Activated CD8-positive, alpha-beta memory T cell treated with anti-CD3 and anti-CD28 coated beads, Interleukin-2, amount 50 U/mL, for 48 hours (primary cell): ENCODE results near the gene MTARC2.

Source experiments
- DNase-seq: peaks from one replicate; pipeline ENCODE4 v3.0.0-alpha.2; 2020

MTARC2 gene

GRCh38 chr1:220804202-220804586 is 56.1 kb downstream of the MTARC2 start:
- no peak for DNase-seq

GRCh38 chr1:220806408-220806807 is 58.3 kb downstream of the MTARC2 start:
- no peak for DNase-seq

DNA sequence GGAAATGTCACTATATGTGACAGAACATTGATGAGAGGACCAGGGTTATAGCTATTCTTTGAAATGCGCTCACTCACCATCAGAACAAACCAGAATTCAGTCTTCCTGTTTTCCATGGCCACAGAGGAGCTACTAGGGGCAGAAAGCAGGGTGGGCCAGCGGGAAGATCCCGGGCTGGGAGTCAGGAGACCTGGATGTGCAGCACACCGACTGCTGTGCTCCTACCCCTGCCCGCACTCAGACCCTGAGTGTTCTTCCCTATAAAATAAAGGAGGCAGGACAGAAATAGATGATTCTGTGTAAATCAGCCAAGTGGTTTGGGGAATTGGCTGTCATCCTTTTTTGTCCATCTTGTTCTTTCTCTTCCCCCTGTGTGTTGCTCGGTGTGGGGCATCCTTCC is 59.6 kb downstream of the MTARC2 start:
- DNase-seq: no peak

DNA sequence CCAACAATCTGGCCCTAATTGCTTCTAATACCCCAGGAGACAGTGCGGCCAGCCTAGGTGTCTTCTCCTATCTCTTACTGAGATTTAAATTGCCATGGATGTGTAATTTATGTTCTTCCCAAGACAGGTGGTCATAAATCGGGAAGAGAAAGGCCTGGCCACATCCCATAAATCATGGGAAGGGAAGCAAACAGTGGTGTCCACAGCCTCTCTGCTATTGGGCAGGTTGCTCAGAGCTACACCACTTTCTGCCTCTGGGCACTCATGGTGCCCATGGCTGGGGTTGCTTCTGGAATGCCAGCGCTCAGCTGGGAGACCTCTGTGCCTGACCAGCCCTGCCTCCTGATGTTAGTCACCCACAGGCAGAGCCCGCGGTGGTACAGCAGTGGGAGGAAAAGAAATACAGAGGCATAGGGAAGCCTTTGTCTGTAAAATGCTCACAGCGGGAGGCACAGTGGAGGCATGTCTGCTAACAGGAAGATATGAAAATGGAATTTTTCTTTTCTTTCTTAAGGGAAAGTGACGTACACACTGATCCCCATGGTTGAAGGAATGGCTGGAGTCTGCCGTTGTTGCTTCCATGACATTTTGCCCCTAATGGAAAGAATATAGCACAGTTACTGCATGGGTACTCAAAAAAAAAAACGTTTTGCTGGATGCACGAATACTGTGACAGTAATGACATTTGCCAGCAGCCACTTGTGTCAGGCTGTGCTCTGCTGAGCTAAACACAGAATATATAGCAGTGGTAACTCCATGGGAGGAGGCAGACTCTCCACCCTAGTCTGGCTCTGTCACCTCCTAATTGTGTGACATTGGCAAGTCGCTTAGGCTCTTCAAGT is 60.4 kb downstream of the MTARC2 start:
- DNase-seq: no peak

DNA sequence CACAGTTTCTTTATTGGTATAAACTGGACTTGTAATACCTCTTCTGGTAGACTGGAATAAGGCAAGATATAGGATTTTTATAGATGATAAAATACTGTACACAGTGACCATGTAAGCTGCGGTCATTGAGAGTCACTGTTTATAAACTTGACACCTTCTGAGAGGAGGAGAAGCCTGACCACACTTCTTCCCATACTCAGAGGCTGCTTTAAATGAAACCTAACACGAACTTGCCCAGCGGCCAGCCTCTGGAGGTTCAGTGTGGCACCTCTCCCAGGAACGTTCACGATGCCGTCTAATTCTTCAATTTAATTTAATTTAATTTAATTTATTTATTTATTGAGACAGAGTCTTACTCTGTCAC is 61.0 kb downstream of the MTARC2 start:
- DNase-seq: no peak

GRCh38 chr1:220809704-220810103 is 61.6 kb downstream of the MTARC2 start:
- DNase-seq: no peak

GRCh38 chr1:220810179-220810653 is 62.1 kb downstream of the MTARC2 start:
- peak; percentile 80 for DNase-seq

- DNase-seq: no peak
Measured at GRCh38 chr1:220810963-220811362, 62.8 kb downstream of the MTARC2 start.

DNA sequence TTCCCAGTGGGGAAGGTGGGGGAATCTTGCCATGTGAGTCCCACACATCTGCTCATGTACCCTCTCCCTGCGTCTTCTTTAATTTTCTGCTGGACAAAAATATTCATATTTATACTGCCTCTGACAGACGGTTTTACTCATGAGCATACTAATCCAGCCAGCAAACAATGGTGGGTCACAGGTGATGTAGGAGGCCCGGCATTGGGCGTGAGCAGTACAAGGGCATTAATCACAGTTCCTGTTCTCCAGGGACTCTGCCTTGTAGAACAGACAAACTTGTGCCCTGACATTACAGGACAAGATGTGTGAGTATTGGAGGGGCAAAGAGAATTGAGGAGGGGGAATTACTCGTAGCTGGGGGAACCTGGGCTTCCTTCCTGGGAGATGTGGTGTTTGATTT is 63.6 kb downstream of the MTARC2 start:
- DNase-seq: no peak

GRCh38 chr1:220812308-220812707 is 64.2 kb downstream of the MTARC2 start:
- no peak for DNase-seq

DNA sequence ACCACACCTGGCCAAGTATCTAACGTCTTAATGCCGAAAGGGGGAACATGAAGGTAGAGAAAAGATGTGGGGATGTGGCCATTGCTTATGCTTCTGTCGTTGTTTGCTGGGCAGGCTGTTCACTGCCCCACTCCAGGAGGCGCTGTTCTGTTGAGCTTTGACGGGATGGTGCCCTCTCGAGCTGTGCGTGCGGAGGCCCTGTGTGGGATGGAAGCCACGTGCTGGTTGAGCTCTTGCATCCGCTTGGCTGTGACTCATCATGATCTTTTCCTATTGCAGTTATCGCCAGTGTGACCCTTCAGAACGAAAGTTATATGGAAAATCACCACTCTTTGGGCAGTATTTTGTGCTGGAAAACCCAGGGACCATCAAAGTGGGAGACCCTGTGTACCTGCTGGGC is 64.9 kb downstream of the MTARC2 start:
- DNase-seq: no peak

DNA sequence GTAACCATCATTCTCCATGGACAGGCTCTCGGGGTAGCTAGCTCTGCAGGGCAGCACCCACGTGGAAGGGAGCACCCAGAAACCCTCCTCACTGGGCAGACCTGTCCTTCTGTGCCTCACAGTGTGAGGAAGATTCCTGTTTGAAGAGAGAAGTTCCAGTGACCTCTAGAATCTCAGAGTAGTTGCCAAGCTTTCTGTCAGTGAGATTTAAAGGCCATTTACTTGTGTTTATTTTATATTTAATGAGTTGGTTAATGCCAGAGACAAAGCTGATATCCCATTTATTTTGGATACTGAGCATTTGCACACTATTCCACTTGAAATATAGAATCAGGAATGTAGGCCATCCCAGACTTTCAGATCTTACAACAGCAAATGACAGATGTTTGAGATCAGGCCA is 67.3 kb downstream of the MTARC2 start:
- DNase-seq: no peak

DNA sequence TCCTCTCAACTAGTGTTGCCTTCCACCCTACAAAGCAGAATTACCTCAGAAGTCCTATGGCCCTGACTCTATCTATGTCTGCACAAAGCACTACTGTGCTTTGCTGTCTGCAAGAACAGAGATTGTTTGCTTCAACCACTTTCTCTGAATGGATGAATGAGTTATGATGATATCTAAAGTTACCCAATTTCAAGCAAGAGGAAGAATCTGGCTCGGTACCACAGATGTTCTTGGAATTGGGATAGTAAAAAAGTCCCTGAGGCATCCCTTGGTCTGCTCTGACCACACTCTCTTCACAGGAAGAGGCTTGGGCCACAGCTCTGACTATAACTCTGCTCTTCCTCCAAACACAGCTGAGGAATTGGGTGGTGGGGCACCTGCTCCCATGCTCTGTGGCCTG is 69.8 kb downstream of the MTARC2 start:
- no peak for DNase-seq

GRCh38 chr1:220818421-220819173 is 70.5 kb downstream of the MTARC2 start:
- DNase-seq: no peak

- DNase-seq: no peak
Measured at GRCh38 chr1:220819467-220820026, 71.4 kb downstream of the MTARC2 start.

- no peak for DNase-seq
Measured at GRCh38 chr1:220824031-220824989, 76.2 kb downstream of the MTARC2 start.

- DNase-seq: no peak
Measured at GRCh38 chr1:220825819-220826551, 77.9 kb downstream of the MTARC2 start.

- DNase-seq: no peak
Measured at GRCh38 chr1:220826729-220827128, 78.6 kb downstream of the MTARC2 start.

DNA sequence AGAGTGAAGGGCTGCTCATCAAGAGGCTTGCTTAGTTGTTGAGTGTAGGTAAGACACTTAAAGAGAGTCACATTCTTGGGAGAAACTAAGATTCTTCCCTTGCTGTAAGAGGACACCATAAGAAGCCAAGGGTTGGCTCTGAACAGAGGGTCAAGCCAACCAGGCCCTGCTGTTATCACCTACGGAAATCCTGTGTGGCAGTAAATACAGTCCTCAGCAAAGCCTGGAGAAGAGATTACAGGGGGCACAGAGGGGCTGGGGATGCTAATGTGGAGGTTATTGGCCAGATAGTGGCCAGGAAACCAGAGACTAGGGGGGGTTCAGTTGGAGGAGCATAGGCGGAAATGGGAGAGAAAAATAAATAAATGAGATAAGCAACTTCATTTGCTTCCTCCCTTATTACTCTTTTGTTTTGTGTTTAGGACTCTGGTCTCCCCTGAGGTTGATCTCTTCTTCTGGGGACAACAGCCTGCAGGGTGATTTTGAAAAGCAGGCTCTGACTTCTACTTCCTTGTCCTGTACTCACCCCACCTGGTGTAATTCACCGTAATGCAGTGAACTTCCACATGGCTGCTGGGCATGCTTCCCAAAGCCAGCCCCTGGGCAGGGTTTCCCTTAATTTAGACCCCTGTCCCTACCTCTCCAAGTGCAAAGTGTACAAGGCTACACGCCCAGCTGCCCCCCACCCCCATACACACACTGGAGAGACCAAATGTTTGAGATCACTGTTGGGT is 79.5 kb downstream of the MTARC2 start:
- no peak for DNase-seq

GRCh38 chr1:220828179-220828490 is 80.0 kb downstream of the MTARC2 start:
- no peak for DNase-seq

DNA sequence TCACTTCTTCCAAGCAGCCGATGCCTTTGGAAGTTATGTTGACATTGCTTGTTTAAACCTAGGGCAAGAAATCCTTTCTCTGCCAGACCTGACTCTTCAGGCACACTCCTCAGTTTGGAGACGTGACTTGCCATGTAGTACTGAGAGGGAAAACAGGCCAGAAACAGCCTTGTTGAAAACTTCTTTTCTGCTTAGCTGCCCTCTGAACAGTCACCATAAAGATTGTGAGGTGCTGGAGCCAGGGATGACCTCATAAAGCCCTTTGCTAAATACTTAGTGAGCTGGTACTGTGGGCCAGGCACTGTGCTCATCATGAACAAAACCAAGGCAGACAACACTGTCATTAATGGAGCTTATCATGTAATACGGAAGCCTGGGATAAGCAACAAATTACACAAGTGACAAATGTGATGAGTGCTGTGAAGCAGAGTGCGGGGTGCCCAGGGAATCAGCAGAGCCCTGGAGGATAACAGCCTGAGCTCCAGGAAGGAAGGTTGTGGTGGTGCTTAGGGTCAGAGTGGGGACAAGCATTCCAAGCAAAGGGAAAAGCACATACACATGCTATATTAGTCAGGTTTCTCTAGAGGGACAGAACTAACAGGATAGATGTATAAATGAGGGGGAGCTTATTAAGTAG is 80.9 kb downstream of the MTARC2 start:
- no peak for DNase-seq
